Testis (tissue), 3 donors: Measurements from ENCODE around the gene TPCN2. TPM values are rescaled to one million over a fixed set of nuclear protein-coding genes. Genes with fewer than 3 reads are reported as not detected.

Source experiments
- DNase-seq: peaks from one replicate; pipeline ENCODE4 v3.0.0-alpha.2; 2019
- H3K27ac ChIP-seq, 2 donors: fragments of 200-600 bp; sonication (generic); one replicate each; pipeline ENCODE4 v1.5.1; 2019
- H3K27me3 ChIP-seq: fragments of 200-600 bp; sonication (generic); one replicate; pipeline ENCODE4 v1.5.1; 2019
- H3K36me3 ChIP-seq: fragments of 200-600 bp; sonication (generic); one replicate; pipeline ENCODE4 v1.5.1; 2017; ENCODE audit warnings: low read depth; ENCODE audit errors: missing control alignments
- H3K4me1 ChIP-seq: fragments of 200-600 bp; sonication (generic); one replicate; pipeline ENCODE4 v1.5.1; 2019
- H3K4me3 ChIP-seq, 2 donors: fragments of 200-600 bp; sonication (generic); one replicate each; pipeline ENCODE4 v1.5.1; 2017 to 2019
- H3K9me3 ChIP-seq: fragments of 200-600 bp; sonication (generic); one replicate; pipeline ENCODE4 v1.5.1; 2017
- CTCF ChIP-seq, 3 experiments: fragments of 450-650 bp in 2 of 3; fragments of 200-600 bp in 1 of 3; sonication (generic) in 1 of 3; IDR thresholded peaks; one replicate each; pipeline ENCODE4 v1.5.1; 2016 to 2019; ENCODE audit warnings: antibody characterized with exemption in 3 of 3, mild to moderate bottlenecking in 2 of 3, moderate library complexity in 1 of 3
- POLR2A ChIP-seq: fragments of 450-650 bp; IDR thresholded peaks from one replicate; pipeline ENCODE4 v1.6.1; 2017; ENCODE audit warnings: antibody characterized with exemption, mild to moderate bottlenecking, moderate library complexity
- WGBS, 2 donors: methylation state at CpG; one replicate each; pipeline ENCODE4 v1.1.5; 2018; 5-methylcytosine and 5-hydroxymethylcytosine counted together
- intact Hi-C: fragments of 100-400 bp; cut with DNase I; formaldehyde crosslinking; loops from one replicate; pipeline ENCODE4 v1.15.1; 2023; ENCODE audit warnings: low total_unique reads
- polyA plus RNA-seq: library from polyadenylated mRNA; stranded (reverse); fragments of 350-450 nt; fragmentation: Illumina TruSeq; extraction: RNeasy Lipid Tissue Mini Kit (QIAGEN cat#74804); gene quantifications from one replicate; pipeline ENCODE4 v1.2.3, GENCODE V29; 2014; ENCODE audit warnings: low read depth, low replicate concordance; ENCODE audit not compliant: insufficient read depth
- total RNA-seq, 2 donors: library from RNA; depleted of rRNA; stranded (reverse); fragments of >200 nt; gene quantifications; one replicate each; pipeline ENCODE4 v1.2.3, GENCODE V29; 2016

The TPCN2 gene
- total and polyA plus RNA-seq, 3 donors from 2014 or later: 12.9 to 32.5 (median 28.4) TPM

DNA sequence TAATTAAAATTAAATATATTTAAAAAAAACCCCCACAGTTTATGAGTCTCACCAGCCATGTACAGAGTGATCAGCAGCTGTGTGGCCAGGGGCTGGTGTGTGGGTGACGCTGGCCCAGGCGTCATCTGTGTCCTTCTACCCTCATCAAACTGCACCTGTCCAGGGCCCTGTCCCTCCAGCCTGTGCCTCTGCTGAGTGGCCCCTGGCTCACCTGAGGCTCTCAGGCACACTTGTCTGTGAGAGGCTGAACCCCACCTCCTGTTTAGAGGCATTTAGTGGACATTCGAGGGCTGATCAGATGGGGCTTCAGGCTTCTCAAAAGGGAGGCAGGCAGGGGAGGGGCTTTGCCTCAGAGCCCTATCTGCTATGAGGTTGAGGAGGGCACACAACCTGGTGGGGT is 77.1 kb downstream of the TPCN2 start:
- 90 to 94% methylated on average over 3 of the region's 3 CpGs for WGBS, 2 donors
- DNase-seq: no peak
- no peaks in the 10 kb centered on the region for H3K27me3 ChIP-seq
- no peaks in the 10 kb centered on the region for H3K9me3 ChIP-seq
- intact Hi-C loops: no loop called here
- H3K4me1 ChIP-seq: peaks cover 20% of the 10 kb centered on the region
- no peaks in the 10 kb centered on the region for H3K36me3 ChIP-seq
- TF ChIP-seq CTCF (IDR thresholded peaks at IDR 0.05) (no peak), POLR2A (no peak)
- H3K27ac ChIP-seq: no peak overlapping the region
- H3K4me3 ChIP-seq: no peak overlapping the region

- intact Hi-C loops: no loop called here
- TF ChIP-seq CTCF (IDR thresholded peaks at IDR 0.05): no peak
- TF ChIP-seq POLR2A: no peak
- Histone ChIP-seq H3K36me3 (no peaks in the 10 kb centered on the region), H3K4me3 (no peak overlapping the region), H3K27me3 (no peaks in the 10 kb centered on the region), H3K27ac (no peak overlapping the region), H3K4me1 (peaks cover 23% of the 10 kb centered on the region), H3K9me3 (no peaks in the 10 kb centered on the region)
- no peak for DNase-seq
- 77% methylated on average over 12 of the region's 12 CpGs; no CpG with 5 or more reads in 1 of the 2 donors for WGBS, 2 donors
These were observed 77.6 kb downstream of the TPCN2 start for GRCh38 chr11:69126286-69126685.

GRCh38 chr11:69127081-69127850 is 78.5 kb downstream of the TPCN2 start:
- Histone ChIP-seq H3K4me3 (no peak overlapping the region), H3K27me3 (no peaks in the 10 kb centered on the region), H3K27ac (no peak overlapping the region), H3K9me3 (no peaks in the 10 kb centered on the region), H3K36me3 (no peaks in the 10 kb centered on the region), H3K4me1 (peaks cover 32% of the 10 kb centered on the region)
- WGBS, 2 donors: 65 to 77% methylated on average over 24 to 26 of the region's 26 CpGs
- intact Hi-C loops: no loop called here
- TF ChIP-seq POLR2A (no peak), CTCF (IDR thresholded peaks at IDR 0.05) (no peak)
- peak; percentile 33 for DNase-seq

- Histone ChIP-seq H3K27me3 (no peaks in the 10 kb centered on the region), H3K4me3 (no peak overlapping the region), H3K9me3 (no peaks in the 10 kb centered on the region), H3K36me3 (no peaks in the 10 kb centered on the region), H3K27ac (no peak overlapping the region), H3K4me1 (peaks cover 26% of the 10 kb centered on the region)
- no peak for DNase-seq
- WGBS, 2 donors: 94 to 100% methylated on average over 1 of the region's 1 CpG
- no peak for TF ChIP-seq CTCF (IDR thresholded peaks at IDR 0.05)
- no peak for TF ChIP-seq POLR2A
- intact Hi-C loops: no loop called here
These were observed 79.2 kb downstream of the TPCN2 start for GRCh38 chr11:69127884-69128283.

DNA sequence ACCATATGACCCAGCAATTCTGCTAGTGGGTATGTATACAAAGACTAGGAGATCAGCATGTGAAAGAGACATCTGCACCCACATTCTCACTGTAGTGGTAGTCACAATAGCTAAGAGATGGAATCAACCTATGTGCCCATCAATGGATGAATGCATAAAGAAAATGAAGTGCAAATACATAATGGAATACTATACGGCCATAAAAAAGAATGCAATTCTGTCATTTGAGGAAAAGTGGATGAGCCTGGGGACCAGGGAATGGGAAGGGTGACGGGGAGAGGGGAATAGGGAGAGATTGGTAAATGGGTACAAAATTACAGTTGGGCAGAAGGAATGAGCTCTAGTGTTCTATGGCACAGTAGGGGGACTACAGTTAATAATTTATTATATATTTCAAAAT is 80.3 kb downstream of the TPCN2 start:
- intact Hi-C loops: no loop called here
- Histone ChIP-seq H3K27ac (no peak overlapping the region), H3K4me1 (peaks cover 23% of the 10 kb centered on the region), H3K9me3 (no peaks in the 10 kb centered on the region), H3K36me3 (no peaks in the 10 kb centered on the region), H3K4me3 (no peak overlapping the region), H3K27me3 (no peaks in the 10 kb centered on the region)
- no peak for DNase-seq
- 94 to 96% methylated on average over 2 of the region's 2 CpGs for WGBS, 2 donors
- TF ChIP-seq CTCF (IDR thresholded peaks at IDR 0.05) (no peak), POLR2A (no peak)
